ENCODE measurements around the gene S100A14. TPM values are rescaled to one million over a fixed set of nuclear protein-coding genes. Genes with fewer than 3 reads are reported as not detected.

Gene S100A14
- polyA plus RNA-seq, 12 donors: 0.29 to 118 (median 0.99) TPM; not detected in 2

DNA sequence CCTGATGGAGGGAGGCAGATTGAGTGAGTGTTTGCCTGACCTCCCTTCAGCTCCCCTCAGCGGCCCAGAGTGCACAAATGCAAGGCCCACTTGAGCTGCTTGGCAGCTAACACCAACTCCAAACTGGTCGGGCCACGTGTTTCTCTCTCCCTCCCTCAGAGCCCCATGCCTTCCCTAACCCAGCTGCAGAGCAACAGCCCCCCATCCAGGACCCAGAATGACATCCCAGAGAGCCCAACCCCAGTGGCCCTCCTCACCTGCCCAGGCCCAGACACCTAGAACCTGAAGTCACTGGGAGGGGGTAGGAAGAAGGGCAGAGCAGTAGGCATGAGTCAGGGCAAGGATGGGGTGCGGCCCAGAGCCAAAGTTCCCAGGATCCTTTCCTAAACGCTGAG is 789 bp upstream of the S100A14 start:
- no peak for DNase-seq

DNA sequence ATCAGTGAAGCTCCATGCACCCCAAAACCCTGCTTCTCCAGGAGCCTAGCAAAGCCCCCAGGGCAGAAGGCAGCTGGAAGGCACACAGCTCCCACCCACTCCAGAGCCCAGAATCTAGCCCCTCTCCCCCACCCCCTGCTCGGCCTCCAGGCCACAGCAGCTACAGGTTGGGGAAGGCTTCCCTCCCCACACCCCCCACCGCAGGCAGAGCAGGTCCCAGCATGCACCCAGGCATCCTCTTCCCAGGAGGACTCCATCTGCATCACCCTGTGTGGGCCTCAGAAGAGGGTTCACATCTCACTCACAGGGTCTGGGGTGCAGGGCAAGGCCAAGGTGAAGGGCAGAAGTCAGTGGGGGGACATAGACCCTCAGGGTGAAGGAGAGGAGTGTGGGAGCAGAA is 719 bp downstream of the S100A14 start:
- no peak for DNase-seq

DNA sequence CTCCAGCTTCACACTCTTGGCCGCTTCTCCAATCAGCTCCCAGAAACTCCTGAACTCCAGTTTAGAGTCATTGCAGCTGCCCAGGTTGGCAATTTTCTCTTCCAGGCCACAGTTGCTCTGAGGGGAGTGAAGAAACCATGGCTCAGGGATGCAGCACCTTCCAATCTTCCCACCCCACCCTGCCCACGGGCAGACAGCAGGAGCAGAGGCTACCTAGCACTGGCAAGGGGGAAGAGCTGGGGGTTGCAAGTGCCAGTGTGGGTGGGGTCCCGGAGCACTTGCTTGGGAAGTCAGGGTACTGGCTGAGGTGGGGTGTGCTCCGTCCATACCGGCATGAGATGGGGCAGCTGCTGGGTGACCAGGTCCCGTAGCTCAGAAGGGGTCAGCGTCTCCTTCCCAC is 1.2 kb downstream of the S100A14 start:
- DNase-seq: no peak

DNA sequence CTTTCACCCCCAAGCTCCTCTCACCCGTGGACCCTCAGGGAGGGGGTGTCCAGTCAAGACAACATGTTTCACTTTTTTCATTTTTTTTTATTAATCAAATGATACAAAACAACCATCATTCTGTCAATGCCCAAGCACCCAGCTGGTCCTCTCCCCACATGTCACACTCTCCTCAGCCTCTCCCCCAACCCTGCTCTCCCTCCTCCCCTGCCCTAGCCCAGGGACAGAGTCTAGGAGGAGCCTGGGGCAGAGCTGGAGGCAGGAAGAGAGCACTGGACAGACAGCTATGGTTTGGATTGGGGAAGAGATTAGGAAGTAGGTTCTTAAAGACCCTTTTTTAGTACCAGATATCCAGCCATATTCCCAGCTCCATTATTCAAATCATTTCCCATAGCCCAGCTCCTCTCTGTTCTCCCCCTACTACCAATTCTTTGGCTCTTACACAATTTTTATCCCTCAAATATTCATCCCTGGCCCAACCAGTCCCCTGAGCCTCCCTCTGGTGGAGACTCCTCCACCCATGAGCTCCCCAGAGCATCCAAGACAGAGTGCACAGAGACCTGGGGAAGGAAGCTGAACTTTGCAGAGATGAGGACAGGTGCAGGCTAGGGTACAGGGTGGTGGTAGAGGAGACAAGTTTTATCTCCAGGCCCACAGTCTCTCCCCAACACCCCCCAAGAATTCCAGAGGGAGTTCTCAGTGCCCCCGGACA is 1.8 kb downstream of the S100A14 start:
- no peak for DNase-seq

DNA sequence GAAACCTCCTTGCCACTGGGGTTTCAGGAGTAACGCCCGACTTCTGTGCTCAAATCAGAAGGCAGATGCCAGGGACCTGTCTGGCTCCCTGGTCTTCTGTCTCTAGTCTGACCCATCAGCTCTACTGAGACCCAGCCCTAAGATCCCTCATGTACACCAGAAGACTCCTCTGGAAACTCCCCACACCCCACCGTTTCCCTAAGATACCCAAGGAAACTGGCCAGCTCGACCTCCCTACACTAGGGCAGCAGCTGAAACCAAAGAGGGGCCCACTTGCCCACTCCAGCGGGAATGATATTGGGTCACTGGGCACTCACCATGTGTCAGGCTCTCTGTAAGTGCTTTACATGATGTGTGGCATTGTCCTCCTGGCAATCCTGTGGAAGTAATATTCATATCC is 2.7 kb downstream of the S100A14 start:
- DNase-seq: no peak

DNA sequence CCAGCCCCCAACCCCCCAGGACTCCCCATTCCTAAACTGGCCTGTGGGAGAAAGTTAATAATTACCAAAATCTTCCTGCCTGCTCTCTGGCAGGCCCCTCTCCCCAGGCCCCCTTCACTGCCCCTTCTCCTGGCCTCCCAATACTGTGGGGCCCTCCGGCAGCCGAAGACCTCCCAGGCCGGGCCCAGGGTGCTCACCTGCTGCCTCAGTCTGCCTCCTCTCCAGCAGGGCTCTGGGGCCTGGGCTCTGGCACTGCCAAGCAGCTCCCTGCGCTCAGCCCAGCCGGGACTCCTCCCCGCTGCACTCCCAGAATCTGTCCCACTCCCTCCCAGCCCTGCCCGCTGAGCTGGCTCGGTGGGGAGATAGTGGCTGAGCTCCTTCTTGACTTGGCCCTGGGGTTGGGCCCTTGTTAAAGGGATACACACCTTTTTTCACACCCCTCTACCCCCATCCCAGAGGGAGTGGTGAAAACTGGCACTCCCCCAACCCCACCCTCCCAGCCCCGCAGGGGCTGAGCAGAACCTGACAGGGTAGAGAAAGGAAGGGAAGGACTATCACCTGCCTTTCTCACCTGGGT is 3.3 kb downstream of the S100A14 start, which contains the start of gene S100A16:
S100A16 (minus strand) TSS at position 383 of the 577 bp plus-strand sequence. CDS start 4,986 bp downstream, outside the sequence.
- peak; percentile 58 for DNase-seq

DNA sequence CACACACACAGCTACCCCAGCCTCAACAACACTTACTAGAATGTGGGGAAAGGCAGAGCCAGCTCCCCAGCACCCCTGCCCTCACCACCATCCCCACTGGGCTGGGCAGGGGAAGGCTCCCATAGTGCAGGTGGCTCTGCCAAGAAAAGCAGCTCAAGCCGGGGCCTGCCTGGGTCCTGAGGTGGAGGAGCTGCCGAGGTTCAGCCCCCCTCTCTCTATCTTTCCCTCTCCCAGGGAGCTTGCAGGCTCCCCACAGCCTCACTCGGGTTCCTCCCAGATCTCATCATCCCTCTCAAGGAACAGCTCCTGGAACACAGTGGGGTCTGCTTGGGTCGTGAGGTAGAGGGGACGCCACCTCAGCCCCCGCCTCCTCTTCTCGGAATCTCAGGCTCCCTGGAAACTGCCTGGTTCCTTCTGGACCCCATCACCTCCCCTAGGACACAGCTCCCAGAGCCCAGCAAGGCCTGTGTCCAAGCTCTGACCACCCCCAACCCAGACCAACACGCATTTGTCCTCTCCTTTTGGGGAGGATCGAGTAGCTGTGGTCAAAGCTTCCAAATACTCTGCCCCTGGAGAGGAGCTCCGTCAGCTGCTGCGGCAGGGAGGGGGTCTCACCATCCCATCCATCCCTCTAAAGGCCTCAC is 3.9 kb downstream of the S100A14 start:
- DNase-seq: no peak

DNA sequence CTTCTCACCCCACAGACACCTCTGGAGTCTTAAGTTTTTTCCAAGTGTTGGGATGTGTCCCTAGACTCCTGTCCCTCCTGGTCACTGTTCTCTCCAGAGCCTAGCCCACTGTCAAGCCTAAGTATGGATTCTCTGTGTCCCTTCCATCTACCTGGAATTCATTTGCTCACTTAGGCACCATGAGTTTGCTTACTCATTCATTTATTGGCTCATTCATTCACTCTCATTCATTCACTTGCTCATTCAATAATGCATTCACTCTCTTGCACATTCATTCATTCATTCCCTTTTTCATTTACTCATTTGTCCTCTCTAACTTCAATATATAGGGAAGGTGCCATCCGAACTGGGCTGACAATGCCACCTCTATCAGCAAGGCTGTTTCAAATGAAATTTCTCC is 4.8 kb downstream of the S100A14 start:
- no peak for DNase-seq

DNA sequence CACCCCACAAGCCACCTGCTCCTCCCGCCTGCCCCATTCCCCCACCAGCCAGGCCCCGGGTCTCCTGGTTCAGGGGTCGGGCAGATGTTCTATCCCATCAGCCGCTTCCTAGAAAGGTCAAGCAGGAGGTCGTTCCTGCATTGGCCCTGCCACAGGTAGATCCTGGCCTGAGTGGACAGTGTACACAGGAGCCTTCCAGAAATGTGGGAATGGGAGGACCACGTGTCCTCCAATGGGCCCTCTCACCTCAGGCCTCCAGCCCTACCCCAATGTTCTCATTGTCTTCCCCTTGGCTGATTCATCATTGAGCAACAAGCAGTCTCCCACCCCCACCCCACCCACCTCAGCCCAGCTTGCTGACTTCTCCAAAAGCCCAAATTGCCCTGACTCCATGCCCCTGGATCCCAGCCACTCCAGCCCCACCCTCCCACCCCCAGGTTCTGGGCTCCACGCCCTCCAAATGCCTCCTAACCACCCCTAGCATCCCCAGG is 5.3 kb downstream of the S100A14 start:
- no peak for DNase-seq

DNA sequence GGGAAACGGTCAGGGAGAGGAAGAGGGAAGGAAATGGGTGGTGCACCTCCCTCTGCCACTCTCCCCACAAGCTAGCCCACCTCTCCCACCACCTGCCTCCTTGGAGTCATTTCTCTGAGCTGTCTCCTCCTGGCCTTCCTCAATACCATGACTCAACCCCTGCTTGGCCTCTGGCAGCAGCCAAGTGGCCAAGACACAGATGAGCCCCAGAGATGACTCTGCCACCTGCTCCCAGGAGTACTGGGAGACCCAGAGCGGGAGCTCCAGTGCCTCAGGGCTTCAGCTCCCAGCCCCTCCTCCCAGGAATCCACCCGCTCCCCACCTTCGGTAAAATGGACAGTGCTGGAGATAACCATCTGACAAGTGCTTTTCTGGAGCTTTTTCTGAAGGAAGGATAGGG is 5.8 kb downstream of the S100A14 start:
- DNase-seq: no peak

DNA sequence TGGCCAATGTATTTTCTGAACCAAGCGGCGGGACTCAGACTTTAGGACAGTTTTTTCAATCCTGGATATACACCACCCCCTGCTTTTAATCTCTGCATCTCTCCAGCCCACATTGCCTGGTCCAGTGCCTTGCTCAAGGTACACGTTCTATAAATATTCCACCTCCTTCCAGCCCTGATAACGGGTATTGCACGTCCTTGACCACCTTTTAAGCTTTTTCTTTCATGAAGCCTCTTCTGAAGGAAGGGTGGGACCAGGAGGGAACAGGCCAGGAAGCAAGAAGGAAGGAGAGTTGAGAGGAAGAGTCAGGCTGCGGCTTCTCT is 6.6 kb downstream of the S100A14 start:
- DNase-seq: no peak

DNA sequence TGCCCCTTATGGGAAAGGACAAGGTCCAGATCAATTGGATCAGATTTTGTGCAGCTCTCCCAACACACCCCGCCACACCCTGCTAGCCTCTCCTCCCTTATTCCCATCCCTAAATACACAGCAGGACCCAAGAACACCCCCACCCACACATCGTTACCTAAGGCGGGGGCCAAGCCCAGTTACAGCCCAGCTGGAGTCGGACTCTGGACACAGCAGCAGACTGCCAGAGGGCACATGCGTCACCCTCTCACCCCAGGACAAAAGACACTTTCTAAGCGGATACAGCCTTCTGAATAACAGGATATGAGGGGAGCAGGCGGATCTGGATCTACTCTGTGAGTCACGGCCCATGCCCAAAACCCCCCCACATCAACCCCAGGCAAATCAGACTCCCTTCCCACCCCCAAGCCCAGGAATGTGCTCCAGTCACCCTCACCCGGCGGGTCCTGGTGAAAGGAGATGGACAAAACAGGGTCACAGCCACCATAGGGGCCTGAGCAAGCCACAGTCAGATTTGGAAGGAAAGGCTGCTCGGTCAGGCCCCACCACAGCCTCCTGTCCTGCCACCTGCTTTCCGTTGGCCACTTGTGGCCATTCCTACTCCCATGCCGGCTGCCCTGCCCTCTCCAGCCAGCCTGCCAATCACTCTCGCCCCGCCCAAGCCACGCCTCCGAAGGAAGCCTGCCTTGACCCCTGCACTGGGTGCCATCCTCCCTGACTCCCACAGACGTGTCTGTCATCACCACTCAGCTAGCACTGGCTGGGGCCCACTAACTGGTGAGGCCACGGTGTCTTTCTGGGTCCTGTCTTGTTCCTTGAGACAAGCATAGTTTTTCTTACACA is 7.2 kb downstream of the S100A14 start:
- DNase-seq: no peak

DNA sequence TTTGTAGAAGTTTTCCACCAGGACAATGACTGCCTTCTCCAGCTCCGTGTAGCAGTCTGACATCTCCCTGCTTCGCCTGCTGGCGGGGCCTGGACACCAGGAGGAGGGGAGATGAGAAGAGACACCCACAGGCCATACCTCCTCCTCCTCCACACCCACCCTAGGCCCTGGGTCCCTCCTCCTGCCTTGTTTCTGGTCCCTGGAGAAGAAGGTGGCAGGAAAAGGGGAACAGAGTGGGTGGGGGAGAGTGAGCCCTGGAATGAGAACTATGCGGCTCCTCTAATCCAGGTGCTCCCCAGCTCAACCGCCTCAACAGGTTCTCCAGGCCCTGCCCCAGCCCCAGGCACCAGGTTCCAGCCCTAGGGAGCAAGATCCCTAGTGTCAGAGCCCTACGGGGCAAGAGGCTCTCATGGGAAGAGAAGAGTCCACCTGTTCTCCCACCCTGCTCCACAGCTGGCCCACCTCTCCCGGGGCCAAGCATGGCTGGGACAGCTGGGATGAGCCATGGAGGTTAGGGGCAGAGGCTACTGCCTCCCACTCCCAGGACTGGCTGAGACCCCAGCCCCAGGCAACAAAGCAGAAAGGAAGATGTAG is 7.9 kb downstream of the S100A14 start:
- no peak for DNase-seq

DNA sequence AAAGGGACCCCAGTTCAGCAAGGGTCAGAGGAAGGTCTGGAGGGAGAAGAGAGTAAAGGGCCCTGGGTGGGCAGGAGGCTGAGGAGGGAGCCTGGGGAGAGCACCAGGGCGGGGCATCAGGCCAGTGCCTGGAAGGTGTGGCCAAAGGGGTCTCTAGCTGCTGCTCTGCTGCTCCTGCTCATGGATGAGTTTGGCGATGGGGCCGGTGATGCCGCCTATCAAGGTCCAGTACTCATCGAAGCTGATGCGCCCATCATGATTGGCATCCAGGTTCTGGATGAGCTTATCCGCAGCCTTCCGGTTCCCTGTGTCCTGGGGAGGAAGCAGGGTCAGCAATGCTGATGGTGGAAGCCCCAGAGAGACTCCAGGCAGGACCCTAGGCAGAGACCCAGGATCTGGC is 8.7 kb downstream of the S100A14 start:
- no peak for DNase-seq

DNA sequence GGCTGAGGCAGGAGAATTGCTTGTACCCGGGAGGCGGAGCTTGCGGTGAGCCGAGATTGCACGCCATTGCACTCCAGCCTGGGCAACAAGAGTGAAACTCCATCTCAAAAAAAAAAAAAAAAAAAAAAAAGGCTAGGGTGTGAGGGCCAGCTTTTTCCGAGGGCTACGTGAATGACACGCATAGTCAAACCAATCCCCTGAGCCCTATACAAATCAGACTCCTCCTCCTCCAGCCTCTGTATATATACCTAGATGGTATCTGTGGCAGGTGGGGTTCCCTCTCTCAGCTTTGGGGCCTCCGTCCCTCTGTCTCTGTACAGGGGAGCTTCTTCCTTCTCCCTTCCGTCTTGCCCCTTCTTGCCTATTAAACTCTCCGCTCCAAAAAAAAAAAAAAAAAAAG is 9.9 kb downstream of the S100A14 start:
- no peak for DNase-seq

DNA sequence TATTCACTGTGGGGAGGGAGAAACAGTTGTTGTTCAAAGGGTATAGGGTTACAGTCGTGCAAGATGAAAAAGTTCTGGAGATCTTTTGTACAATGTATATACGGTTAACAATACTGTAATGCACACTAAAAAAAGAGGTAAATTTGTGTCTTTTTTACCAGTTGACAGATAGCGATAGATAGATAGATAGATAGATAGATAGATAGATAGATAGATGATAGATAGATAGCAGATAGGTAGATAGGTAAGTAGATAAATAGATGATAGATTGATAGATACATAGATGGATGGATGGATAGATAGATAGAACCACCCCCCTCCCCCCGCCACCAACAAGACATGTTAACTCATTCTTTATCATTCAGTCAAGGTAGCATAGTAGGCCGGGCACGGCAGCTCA is 13.4 kb downstream of the S100A14 start:
- no peak for DNase-seq

DNA sequence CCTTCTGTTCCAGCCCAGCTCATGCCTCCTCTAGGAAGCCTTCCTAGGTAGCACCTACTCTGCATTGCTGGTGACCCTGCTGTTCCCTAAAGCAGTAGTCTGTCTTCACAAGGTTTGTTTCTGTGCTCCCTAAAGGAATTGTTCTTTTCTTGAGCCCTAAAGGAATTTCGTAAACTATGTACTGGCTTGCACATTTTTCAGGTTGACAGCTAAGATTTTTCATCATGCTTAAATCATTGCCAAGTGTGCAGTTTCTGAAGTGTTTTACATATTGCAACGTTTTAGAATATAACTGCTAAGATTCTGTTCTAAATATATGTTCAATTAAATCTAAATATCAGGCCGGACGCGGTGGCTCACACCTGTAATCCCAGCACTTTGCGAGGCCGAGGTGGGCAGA is 16.3 kb downstream of the S100A14 start:
- no peak for DNase-seq

DNA sequence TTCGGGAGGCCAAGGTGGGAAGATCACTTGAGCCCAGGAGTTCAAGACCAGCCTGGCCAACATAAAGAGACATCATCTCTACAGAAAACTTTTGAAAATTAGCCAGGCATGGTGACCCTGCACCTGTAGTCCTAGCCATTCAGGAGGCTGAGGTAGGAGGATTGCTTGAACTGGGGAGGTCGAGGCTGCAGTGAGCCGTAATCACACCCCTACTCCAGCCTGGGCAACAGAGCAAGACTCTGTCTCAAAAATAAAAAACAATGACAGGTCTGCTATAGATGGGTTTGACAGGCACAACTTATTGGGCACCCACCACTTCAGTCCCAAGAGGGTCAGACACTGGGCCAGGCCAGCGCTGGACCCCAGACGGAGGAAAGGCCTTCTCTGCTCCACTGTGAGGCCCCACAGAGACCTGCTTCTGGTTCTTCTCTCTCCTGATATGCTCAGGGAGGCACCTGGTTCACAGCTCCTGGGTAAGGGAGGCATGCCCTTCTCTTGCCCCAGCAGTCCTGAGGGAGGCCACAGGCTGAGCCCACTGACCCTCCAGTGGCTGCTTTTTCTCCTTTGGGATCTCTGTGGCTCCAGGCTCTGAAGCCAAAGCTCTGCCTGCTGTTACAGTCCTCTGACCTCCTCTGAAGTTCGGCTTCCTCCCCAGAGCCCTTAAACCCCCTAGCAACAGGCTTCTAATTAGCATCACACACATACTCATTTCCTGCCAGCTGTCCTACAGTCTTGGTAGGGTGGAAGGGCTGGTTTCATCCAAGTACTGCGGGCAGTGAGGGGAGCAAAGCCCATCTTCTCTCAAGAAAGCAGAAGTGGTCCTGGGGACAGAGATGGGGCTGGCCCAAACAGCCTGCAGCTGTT is 17.6 kb downstream of the S100A14 start:
- DNase-seq: peak; percentile 33

DNA sequence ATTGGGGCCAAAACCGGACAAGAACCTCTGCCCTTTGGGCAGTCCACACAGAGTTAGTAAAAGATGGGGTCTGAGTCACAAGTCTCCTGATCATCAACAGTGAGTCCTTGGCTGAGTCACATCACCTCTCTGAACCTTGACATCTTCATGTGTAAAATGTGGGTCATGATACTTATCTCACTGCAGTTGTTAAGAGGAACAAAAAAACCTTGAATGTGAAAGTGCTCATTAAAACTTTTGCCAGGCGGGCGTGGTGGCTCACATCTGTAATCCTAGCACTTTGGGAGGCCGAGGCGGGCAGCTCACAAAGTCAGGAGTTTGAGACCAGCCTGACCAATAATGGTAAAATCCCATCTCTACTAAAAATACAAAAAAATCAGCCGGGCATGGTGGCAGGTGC is 18.9 kb downstream of the S100A14 start:
- no peak for DNase-seq

DNA sequence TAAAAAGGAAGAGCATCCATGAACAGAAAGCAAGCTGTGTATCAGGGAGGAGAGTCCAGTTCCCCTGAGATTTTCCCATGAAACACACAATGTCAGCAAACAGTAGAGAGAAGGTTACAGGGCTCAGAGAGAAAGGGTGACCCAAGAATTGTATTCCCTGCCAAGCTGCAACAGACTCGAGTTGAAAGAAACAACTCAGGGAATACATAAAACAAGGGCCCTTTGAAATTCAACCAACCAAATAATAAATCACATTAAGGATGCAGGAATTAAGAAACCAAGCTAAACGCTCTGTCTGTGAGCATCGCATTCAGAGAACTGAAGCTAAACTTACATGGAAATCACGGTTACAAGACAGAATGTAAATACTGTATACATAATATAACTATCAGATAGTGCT is 23.4 kb downstream of the S100A14 start:
- no peak for DNase-seq

DNA sequence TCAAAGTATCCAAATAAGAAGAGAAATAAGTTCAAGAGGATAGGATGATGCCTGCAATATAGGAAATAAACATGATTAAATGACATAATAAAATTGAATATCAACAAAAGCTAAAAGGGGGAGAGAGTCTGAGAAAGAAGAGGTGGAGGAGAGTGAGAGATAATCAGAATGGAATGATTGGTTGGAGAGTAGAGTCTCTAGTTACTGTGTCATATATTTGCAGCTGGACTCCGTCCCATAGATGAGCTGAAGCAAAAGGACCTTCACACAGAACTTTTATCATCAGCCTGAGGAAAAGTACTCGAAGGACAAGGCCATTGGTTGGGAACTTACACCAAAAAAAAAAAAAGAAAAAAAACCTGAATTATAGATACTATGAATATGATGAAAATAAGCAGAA is 27.6 kb downstream of the S100A14 start:
- no peak for DNase-seq
